IMR-90 (cell line): ENCODE results near the gene STYK1. TPM values are rescaled to one million over a fixed set of nuclear protein-coding genes. Genes with fewer than 3 reads are reported as not detected.

Experiments
- ATAC-seq: fragments of 200-7000 bp; cut with Tn5 transposase; 2 replicates; pipeline ENCODE4 v1.9.1; 2020; ENCODE audit warnings: low read depth, mild to moderate bottlenecking, moderate library complexity
- BruUV-seq: library from RNA; stranded (reverse); fragments of 400-500 nt; replicated peaks from 2 replicates; lab custom pipeline; 2021; lab: Mats Ljungman, UMichigan
- CTCF ChIA-PET: fragments of 300-600 bp; formaldehyde crosslinking; extraction: SDS; loops from one replicate; lab custom pipeline; 2021; ENCODE audit warnings: antibody characterized with exemption; lab: Yijun Ruan, JAX
- POLR2A ChIA-PET: fragments of 300-600 bp; sonication (Branson Sonifier 250); formaldehyde crosslinking; loops from one replicate; lab custom pipeline; 2022; ENCODE audit warnings: antibody characterized with exemption; ENCODE audit not compliant: unreplicated experiment; lab: Charles Lee
- DNase-seq: peaks from one replicate; pipeline ENCODE4 v3.0.0; 2013
- H2AFZ ChIP-seq: replicated peaks from 2 replicates; pipeline ENCODE3; 2013; ENCODE audit warnings: low read length, mild to moderate bottlenecking; ENCODE audit not compliant: poor library complexity
- H2AK5ac ChIP-seq: 2 replicates; pipeline ENCODE4 v1.6.1; 2013; ENCODE audit warnings: low read depth, low read length, inconsistent platforms
- H2AK9ac ChIP-seq: replicated peaks from 2 replicates; pipeline ENCODE3; 2013; ENCODE audit warnings: mild to moderate bottlenecking, low read depth, low read length, moderate library complexity; ENCODE audit not compliant: poor library complexity
- H2BK120ac ChIP-seq: 2 replicates; pipeline ENCODE4 v1.6.1; 2013; ENCODE audit warnings: low read depth, low read length, inconsistent platforms
- H2BK15ac ChIP-seq: 3 replicates; pipeline ENCODE4 v1.6.1; 2013; ENCODE audit warnings: low read depth, low read length, inconsistent platforms
- H2BK20ac ChIP-seq: 2 replicates; pipeline ENCODE4 v1.6.1; 2013; ENCODE audit warnings: low read depth, mild to moderate bottlenecking, inconsistent platforms, low read length, moderate library complexity
- H2BK5ac ChIP-seq: 2 replicates; pipeline ENCODE4 v1.6.1; 2013; ENCODE audit warnings: mild to moderate bottlenecking, low read depth, low read length, inconsistent platforms; ENCODE audit not compliant: poor library complexity, severe bottlenecking
- H3K14ac ChIP-seq: replicated peaks from 2 replicates; pipeline ENCODE4 v1.6.1; 2013; ENCODE audit warnings: low read depth, low read length, inconsistent platforms
- H3K18ac ChIP-seq: 2 replicates; pipeline ENCODE4 v1.6.1; 2013; ENCODE audit warnings: low read depth, low read length, control low read depth
- H3K23ac ChIP-seq: 2 replicates; pipeline ENCODE4 v1.6.1; 2013; ENCODE audit warnings: low read depth, low read length, inconsistent platforms
- H3K27ac ChIP-seq: 2 replicates; pipeline ENCODE4 v1.5.1; 2013; ENCODE audit warnings: mild to moderate bottlenecking, control low read depth, low read length; ENCODE audit not compliant: insufficient read depth
- H3K27me3 ChIP-seq: 2 replicates; pipeline ENCODE4 v1.6.1; 2013; ENCODE audit warnings: low read length; ENCODE audit not compliant: control insufficient read depth, insufficient read depth
- H3K36me3 ChIP-seq: 2 replicates; pipeline ENCODE4 v1.6.1; 2013; ENCODE audit warnings: low read length, mixed read lengths; ENCODE audit not compliant: control insufficient read depth, insufficient read depth
- H3K4ac ChIP-seq: 2 replicates; pipeline ENCODE4 v1.6.1; 2013; ENCODE audit warnings: low read depth, low read length, inconsistent platforms
- H3K4me1 ChIP-seq: 2 replicates; pipeline ENCODE4 v1.6.1; 2013; ENCODE audit warnings: low read length, mixed read lengths; ENCODE audit not compliant: control insufficient read depth, insufficient read depth
- H3K4me2 ChIP-seq: 2 replicates; pipeline ENCODE4 v1.6.1; 2013; ENCODE audit warnings: low read depth, mild to moderate bottlenecking, control low read depth, low read length, moderate library complexity
- H3K4me3 ChIP-seq: 2 replicates; pipeline ENCODE4 v1.5.1; 2013; ENCODE audit warnings: low read depth, mild to moderate bottlenecking, control low read depth, low read length, moderate library complexity; ENCODE audit not compliant: insufficient read depth
- H3K56ac ChIP-seq: 2 replicates; pipeline ENCODE4 v1.6.1; 2013; ENCODE audit warnings: low read length, inconsistent platforms; ENCODE audit not compliant: insufficient read depth; ENCODE audit errors: extremely low read depth
- H3K79me1 ChIP-seq, 2 experiments: 2 replicates each; pipeline ENCODE4 v1.6.1; 2013; ENCODE audit warnings: low read length in 2 of 2, inconsistent platforms in 1 of 2, low read depth in 1 of 2
- H3K9ac ChIP-seq: 2 replicates; pipeline ENCODE4 v1.6.1; 2013; ENCODE audit warnings: low read depth, low read length, control low read depth
- H3K9me1 ChIP-seq: 2 replicates; pipeline ENCODE4 v1.6.1; 2013; ENCODE audit warnings: low read length, inconsistent platforms; ENCODE audit not compliant: insufficient read depth
- H3K9me3 ChIP-seq: 2 replicates; pipeline ENCODE4 v1.6.1; 2013; ENCODE audit warnings: low read length; ENCODE audit not compliant: control insufficient read depth, insufficient read depth
- H4K20me1 ChIP-seq: 2 replicates; pipeline ENCODE4 v1.6.1; 2013; ENCODE audit warnings: low read length, inconsistent platforms; ENCODE audit not compliant: insufficient read depth
- H4K5ac ChIP-seq: 2 replicates; pipeline ENCODE4 v1.6.1; 2013; ENCODE audit warnings: mild to moderate bottlenecking, low read depth, low read length, control low read depth
- H4K8ac ChIP-seq, 2 experiments: 2 replicates each; pipeline ENCODE4 v1.6.1; 2013; ENCODE audit warnings: low read depth in 2 of 2, low read length in 2 of 2, control low read depth in 1 of 2, inconsistent platforms in 1 of 2
- H4K91ac ChIP-seq: 2 replicates; pipeline ENCODE4 v1.6.1; 2013; ENCODE audit warnings: low read depth, low read length, inconsistent platforms; ENCODE audit not compliant: insufficient read depth
- BHLHE40 ChIP-seq: fragments of 150-350 bp; IDR thresholded peaks from 2 replicates; pipeline ENCODE4 v1.6.1; 2016; ENCODE audit warnings: mild to moderate bottlenecking, low read depth, low read length
- CEBPB ChIP-seq: IDR thresholded peaks from 2 replicates; pipeline ENCODE4 v1.6.1; 2012; ENCODE audit warnings: low read depth, low read length, improper control_type of control experiment
- CHD1 ChIP-seq: IDR thresholded peaks from 2 replicates; pipeline ENCODE4 v1.6.1; 2012; ENCODE audit warnings: low read depth, low read length, improper control_type of control experiment
- CTCF ChIP-seq: conservative IDR thresholded peaks from 2 replicates; pipeline ENCODE4 v1.5.1; 2012; ENCODE audit warnings: mild to moderate bottlenecking, low read depth, low read length, improper control_type of control experiment
- ELK1 ChIP-seq: fragments of 150-350 bp; IDR thresholded peaks from 2 replicates; pipeline ENCODE4 v1.6.1; 2016; ENCODE audit warnings: low read depth, mild to moderate bottlenecking, low read length, moderate library complexity, borderline replicate concordance
- FOS ChIP-seq: fragments of 150-350 bp; IDR thresholded peaks from 2 replicates; pipeline ENCODE4 v1.6.1; 2016; ENCODE audit warnings: low read depth, low read length
- MAFK ChIP-seq: IDR thresholded peaks from 2 replicates; pipeline ENCODE4 v1.6.1; 2012; ENCODE audit warnings: low read depth, low read length, improper control_type of control experiment
- MAZ ChIP-seq: IDR thresholded peaks from 2 replicates; pipeline ENCODE4 v1.6.1; 2012; ENCODE audit warnings: low read depth, mild to moderate bottlenecking, low read length, improper control_type of control experiment, moderate library complexity, borderline replicate concordance
- MXI1 ChIP-seq: IDR thresholded peaks from 2 replicates; pipeline ENCODE4 v1.6.1; 2012; ENCODE audit warnings: low read depth, mild to moderate bottlenecking, low read length, moderate library complexity, borderline replicate concordance
- NFE2L2 ChIP-seq: fragments of 150-350 bp; IDR thresholded peaks from 2 replicates; pipeline ENCODE4 v1.6.1; 2016; ENCODE audit warnings: low read depth, mild to moderate bottlenecking, low read length
- POLR2A ChIP-seq: IDR thresholded peaks from 2 replicates; pipeline ENCODE4 v1.6.1; 2012; ENCODE audit warnings: mild to moderate bottlenecking, low read depth, low read length
- RAD21 ChIP-seq: IDR thresholded peaks from 2 replicates; pipeline ENCODE4 v1.6.1; 2012; ENCODE audit warnings: low read length, improper control_type of control experiment
- RCOR1 ChIP-seq: IDR thresholded peaks from 2 replicates; pipeline ENCODE4 v1.6.1; 2012; ENCODE audit warnings: mild to moderate bottlenecking, low read length, improper control_type of control experiment; ENCODE audit not compliant: insufficient replicate concordance
- RFX5 ChIP-seq: IDR thresholded peaks from 2 replicates; pipeline ENCODE4 v1.8.0; 2012; ENCODE audit warnings: low read depth, mild to moderate bottlenecking, low read length, moderate library complexity
- SMC3 ChIP-seq: fragments of 150-350 bp; IDR thresholded peaks from 2 replicates; pipeline ENCODE4 v1.6.1; 2016; ENCODE audit warnings: low read depth, mild to moderate bottlenecking, antibody characterized with exemption, low read length, moderate library complexity
- USF2 ChIP-seq: fragments of 150-350 bp; IDR thresholded peaks from 2 replicates; pipeline ENCODE4 v1.6.1; 2017; ENCODE audit warnings: mild to moderate bottlenecking, antibody characterized with exemption, low read length, low read depth
- WGBS, 2 experiments: methylation state at CpG; one replicate each; pipeline versions ENCODE4 v1.1.5 to v1.1.7; 2013; ENCODE audit warnings: missing lambda C conversion rate in 2 of 2; ENCODE audit not compliant: insufficient read length in 1 of 2; ENCODE audit errors: extremely low coverage in 2 of 2; 5-methylcytosine and 5-hydroxymethylcytosine counted together
- dilution Hi-C: fragments of 300-500 bp; cut with HindIII; formaldehyde crosslinking; loops from one replicate; pipeline ENCODE4 v1.14.3; 2018; ENCODE audit warnings: low sequenced_read_pairs; ENCODE audit not compliant: unreplicated experiment
- in situ Hi-C: fragments of 300-500 bp; cut with MboI; formaldehyde crosslinking; loops from 3 replicates; pipeline ENCODE4 v1.14.3; 2019; ENCODE audit warnings: low sequenced_read_pairs, inconsistent platforms, mixed read lengths
- intact Hi-C: fragments of 100-400 bp; cut with micrococcal nuclease; formaldehyde crosslinking; loops from 2 replicates; pipeline ENCODE4 v1.10.0; 2022
- polyA plus RNA-seq, 3 experiments: library from polyadenylated mRNA; depleted of rRNA; stranded (reverse); fragments of >200 nt; gene quantifications; 2 replicates each; pipeline ENCODE4 v1.2.3, GENCODE V29; 2012; ENCODE audit warnings: low replicate concordance in 1 of 3
- total RNA-seq: library from RNA; depleted of rRNA; stranded (reverse); fragments of >200 nt; gene quantifications from 2 replicates; pipeline ENCODE4 v1.2.3, GENCODE V29; 2012

The STYK1 gene
- total and polyA plus RNA-seq, 2 of the 4 experiments (the other 2 are of a cell fraction) = 0.36 to 0.72 TPM

- Histone ChIP-seq H4K91ac (no peak overlapping the region), H2AK5ac (no peak overlapping the region), H3K4me3 (no peak overlapping the region), H3K9ac (no peak overlapping the region), H3K14ac (no peak overlapping the region), H3K9me1 (no peaks in the 10 kb centered on the region), H3K36me3 (peaks cover 31% of the 10 kb centered on the region), H2BK15ac (no peak overlapping the region), H2AK9ac (no peak overlapping the region), H3K27ac (no peak overlapping the region), H2BK5ac (no peak overlapping the region), H3K56ac (no peak overlapping the region), H4K5ac (no peak overlapping the region), H3K9me3 (no peaks in the 10 kb centered on the region), H2BK120ac (no peak overlapping the region), H3K79me1 (peaks cover 10 to 35% of the 10 kb centered on the region in 2 experiments), H4K20me1 (peaks cover 4% of the 10 kb centered on the region; the same call in 1 of the 2 replicates), H3K18ac (no peak overlapping the region), H3K4ac (no peak overlapping the region), H4K8ac (no peak overlapping the region), H3K4me2 (no peak overlapping the region), H3K27me3 (no peaks in the 10 kb centered on the region), H2AFZ (no peak overlapping the region), H2BK20ac (no peak overlapping the region), H3K23ac (no peak overlapping the region), H3K4me1 (no peaks in the 10 kb centered on the region)
- no CpG with 5 or more reads among the region's 16 CpGs for WGBS, 2 experiments
- CTCF ChIA-PET = no interaction called here
- ATAC-seq = no peak
- DNase-seq = no peak
- BruUV-seq = no TSS peak
- no peak for TF ChIP-seq RCOR1
- no peak for TF ChIP-seq NFE2L2
- TF ChIP-seq USF2 = no peak
- no peak for TF ChIP-seq FOS
- TF ChIP-seq POLR2A = no peak
- TF ChIP-seq MAZ = no peak
- no peak for TF ChIP-seq RFX5
- TF ChIP-seq SMC3 = no peak
- TF ChIP-seq BHLHE40 = no peak
- TF ChIP-seq CEBPB = no peak
- TF ChIP-seq MAFK = no peak
- TF ChIP-seq ELK1 = no peak
- TF ChIP-seq CTCF = no peak
- no peak for TF ChIP-seq RAD21
- TF ChIP-seq MXI1 = no peak
- no peak for TF ChIP-seq CHD1
- in situ Hi-C loops (no loop called here), intact Hi-C loops (no loop called here), dilution Hi-C loops (no loop called here)
- POLR2A ChIA-PET = no interaction called here
Observed at GRCh38 chr12:10709808-10710207, 36.0 kb upstream of the STYK1 start.
